Measurements from ENCODE around the gene TTC7B.

DNA sequence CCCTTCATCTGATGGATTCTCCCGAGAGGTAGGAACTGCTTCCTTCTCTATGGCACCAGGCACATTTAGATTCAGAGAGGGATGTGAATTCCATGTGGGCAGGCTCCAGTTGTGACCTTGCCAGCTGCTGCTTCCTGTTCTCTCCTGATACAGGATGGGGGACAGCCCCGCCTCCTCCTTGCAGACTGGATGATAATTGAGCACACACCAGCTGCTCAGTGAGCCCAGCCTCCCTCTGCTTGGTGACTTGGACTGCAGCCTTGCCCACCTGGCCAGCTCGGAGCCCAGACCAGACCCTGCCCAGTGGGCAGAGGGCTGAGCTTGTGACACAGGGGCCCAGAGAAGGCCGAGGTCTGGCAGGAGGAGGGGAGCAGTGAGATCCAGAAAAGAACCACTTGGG lies 329.2 kb downstream of the TTC7B start:
- TF ChIP-seq CTCF (IDR thresholded peaks at IDR 0.05) (no peak), POLR2A (IDR thresholded peaks at IDR 0.05) (no peak)

Measured in adrenal gland (tissue), 5 donors.